GM12878 (cell line): ENCODE results near the gene ADIPOR1. TPM values are rescaled to one million over a fixed set of nuclear protein-coding genes. Genes with fewer than 3 reads are reported as not detected.

Experiments used
- ATAC-seq: fragments of 200-7000 bp; cut with Tn5 transposase; 3 replicates; pipeline ENCODE4 v1.9.1; 2020; ENCODE audit warnings: mild to moderate bottlenecking, moderate library complexity
- BruUV-seq: library from RNA; stranded (reverse); fragments of 400-500 nt; replicated peaks from 2 replicates; lab custom pipeline; 2021; lab: Mats Ljungman, UMichigan
- CTCF ChIA-PET: fragments of 300-600 bp; sonication (Branson Sonifier 250); formaldehyde crosslinking; extraction: SDS; loops from one replicate; lab custom pipeline; 2021; ENCODE audit warnings: inconsistent platforms; lab: Yijun Ruan, JAX
- POLR2A ChIA-PET: fragments of 350-600 bp; formaldehyde crosslinking; extraction: SDS; loops from one replicate; lab custom pipeline; 2021; ENCODE audit warnings: inconsistent platforms; lab: Charles Lee
- RAD21 ChIA-PET: fragments of 300-600 bp; sonication (Branson Sonifier 250); formaldehyde crosslinking; loops from one replicate; lab custom pipeline; 2023; ENCODE audit warnings: antibody characterized with exemption; ENCODE audit not compliant: unreplicated experiment; lab: Charles Lee
- SMC1A ChIA-PET: fragments of 300-600 bp; sonication (Branson Sonifier 250); formaldehyde crosslinking; loops from one replicate; lab custom pipeline; 2023; ENCODE audit not compliant: unreplicated experiment, uncharacterized antibody; lab: Charles Lee
- DNase-seq: peaks from one replicate; pipeline ENCODE4 v3.0.0-alpha.2; 2011; ENCODE audit warnings: low read depth, low spot score
- FAIRE-seq: peaks from 3 replicates; lab custom pipeline; 2011; peaks lifted over from hg19 to GRCh38; lab: Jason Lieb, UNC
- H2AFZ ChIP-seq: 2 replicates; pipeline ENCODE4 v1.6.0; 2011; ENCODE audit warnings: low read depth, low read length, control low read depth; ENCODE audit not compliant: control insufficient read depth
- H3K27ac ChIP-seq: 2 replicates; pipeline ENCODE4 v1.5.1; 2011; ENCODE audit warnings: control low read depth; ENCODE audit not compliant: control insufficient read depth, insufficient read depth
- H3K27me3 ChIP-seq, 2 experiments: replicated peaks in 1 of 2; 2 replicates each; pipeline versions ENCODE4 v1.6.0 to v1.6.1; 2011; ENCODE audit warnings: low read length in 1 of 2; ENCODE audit not compliant: control insufficient read depth in 2 of 2, insufficient read depth in 2 of 2
- H3K36me3 ChIP-seq, 2 experiments: 2 replicates each; pipeline ENCODE4 v1.5.1; 2011; ENCODE audit warnings: low read length in 1 of 2; ENCODE audit not compliant: control insufficient read depth in 2 of 2, insufficient read depth in 2 of 2
- H3K4me1 ChIP-seq: 2 replicates; pipeline ENCODE4 v1.6.1; 2011; ENCODE audit warnings: mild to moderate bottlenecking, low read length, moderate library complexity, mixed read lengths; ENCODE audit not compliant: control insufficient read depth, insufficient read depth
- H3K4me2 ChIP-seq: 2 replicates; pipeline ENCODE4 v1.6.0; 2011; ENCODE audit warnings: control low read depth; ENCODE audit not compliant: control insufficient read depth, insufficient read depth
- H3K4me3 ChIP-seq: fragments of 200-600 bp; sonication (generic); 2 replicates; pipeline ENCODE4 v1.5.1; 2016
- H3K79me2 ChIP-seq: 2 replicates; pipeline ENCODE4 v1.6.0; 2011; ENCODE audit warnings: low read length; ENCODE audit not compliant: control insufficient read depth, insufficient read depth
- H3K9ac ChIP-seq: 2 replicates; pipeline ENCODE4 v1.8.0; 2011; ENCODE audit warnings: low read length, control low read depth, mixed read lengths; ENCODE audit not compliant: control insufficient read depth, insufficient read depth
- H3K9me3 ChIP-seq: replicated peaks from 3 replicates; pipeline ENCODE4 v1.5.1; 2011; ENCODE audit warnings: mild to moderate bottlenecking, low read length; ENCODE audit not compliant: control insufficient read depth, insufficient read depth
- H4K20me1 ChIP-seq: 2 replicates; pipeline ENCODE4 v1.6.0; 2011; ENCODE audit not compliant: control insufficient read depth, insufficient read depth
- BRCA1 ChIP-seq: IDR thresholded peaks from 2 replicates; pipeline ENCODE4 v1.6.1; 2011; ENCODE audit warnings: low read depth, low read length, improper control_type of control experiment
- CEBPB ChIP-seq, 2 experiments: fragments of 150-350 bp in 1 of 2; IDR thresholded peaks; 2 replicates each; pipeline ENCODE4 v1.6.1; 2012 to 2014; ENCODE audit warnings: low read depth in 2 of 2, low read length in 2 of 2, borderline replicate concordance in 1 of 2, inconsistent platforms in 1 of 2
- CEBPZ ChIP-seq: fragments of 150-350 bp; IDR thresholded peaks from 2 replicates; pipeline ENCODE4 v1.6.1; 2016; ENCODE audit warnings: low read depth, low read length
- CREM ChIP-seq: IDR thresholded peaks from 2 replicates; pipeline ENCODE4 v1.6.1; 2014; ENCODE audit warnings: antibody characterized with exemption, low read depth
- CTCF ChIP-seq, 3 experiments: IDR thresholded peaks in 2 of 3; conservative IDR thresholded peaks in 1 of 3; 2 replicates each; pipeline ENCODE4 v1.5.1; 2011; ENCODE audit warnings: low read depth in 3 of 3, low read length in 3 of 3, mild to moderate bottlenecking in 3 of 3, control low read depth in 2 of 3, moderate library complexity in 2 of 3, inconsistent platforms in 1 of 3, mixed read lengths in 1 of 3; ENCODE audit not compliant: control insufficient read depth in 2 of 3, insufficient read depth in 1 of 3; ENCODE audit errors: extremely low read depth in 1 of 3
- FOS ChIP-seq: IDR thresholded peaks from 3 replicates; pipeline ENCODE4 v1.6.1; 2011; ENCODE audit warnings: borderline replicate concordance; ENCODE audit not compliant: insufficient read length; ENCODE audit errors: extremely low read depth
- HDAC6 ChIP-seq: fragments of 200-600 bp; sonication (generic); IDR thresholded peaks from one replicate; pipeline ENCODE4 v1.8.0; 2017; ENCODE audit warnings: antibody characterized with exemption; ENCODE audit not compliant: unreplicated experiment
- MTA3 ChIP-seq: IDR thresholded peaks from 2 replicates; pipeline ENCODE4 v1.6.1; 2012; ENCODE audit warnings: low read length, inconsistent platforms, borderline replicate concordance
- MYB ChIP-seq: fragments of 150-350 bp; IDR thresholded peaks from 2 replicates; pipeline ENCODE4 v1.6.1; 2014; ENCODE audit warnings: mild to moderate bottlenecking, low read depth, low read length, borderline replicate concordance
- NBN ChIP-seq: fragments of 450-650 bp; IDR thresholded peaks from 2 replicates; pipeline ENCODE4 v1.6.1; 2016
- PAX5 ChIP-seq: IDR thresholded peaks from 2 replicates; pipeline ENCODE4 v1.6.1; 2011; ENCODE audit warnings: low read depth, low read length, borderline replicate concordance
- POU2F2 ChIP-seq: IDR thresholded peaks from 3 replicates; pipeline ENCODE4 v1.6.1; 2011; ENCODE audit warnings: low read depth, mild to moderate bottlenecking, low read length, borderline replicate concordance
- RELB ChIP-seq: fragments of 450-650 bp; IDR thresholded peaks from 2 replicates; pipeline ENCODE4 v1.6.1; 2017; ENCODE audit warnings: low read depth, mild to moderate bottlenecking, moderate library complexity
- SMAD1 ChIP-seq: fragments of 450-650 bp; IDR thresholded peaks from 2 replicates; pipeline ENCODE4 v1.6.1; 2018; ENCODE audit warnings: mild to moderate bottlenecking, low read depth; ENCODE audit not compliant: partially characterized antibody
- TARDBP ChIP-seq: IDR thresholded peaks from 2 replicates; pipeline ENCODE4 v1.6.1; 2016; ENCODE audit warnings: borderline replicate concordance
- WGBS: methylation state at CpG from one replicate; pipeline ENCODE4 v1.1.6; 2016; ENCODE audit warnings: low lambda C conversion rate; ENCODE audit not compliant: insufficient replicate concordance, insufficient coverage; ENCODE audit errors: missing lambda C conversion rate; 5-methylcytosine and 5-hydroxymethylcytosine counted together
- in situ Hi-C: fragments of 300-500 bp; cut with MboI; formaldehyde crosslinking; loops from 9 replicates; pipeline ENCODE4 v1.14.3; 2018; ENCODE audit warnings: mixed read lengths
- intact Hi-C: fragments of 100-400 bp; cut with micrococcal nuclease; formaldehyde crosslinking; loops from one replicate; pipeline ENCODE4 v1.14.2; 2022; ENCODE audit not compliant: unreplicated experiment
- polyA plus RNA-seq, 11 experiments: library from polyadenylated mRNA; depleted of rRNA in 4 of 11; unstranded in 6 of 11; stranded (reverse) in 5 of 11; fragments of >200 nt; fragmentation: Nextera tagmentation in 4 of 11; fragmentation: Illumina TruSeq in 1 of 11; extraction: Ambion mirVana in 4 of 11; extraction: Trizol in 1 of 11; gene quantifications; 1 replicate in 1 of 11; 2 replicates in 10 of 11; pipeline versions ENCODE4 v1.2.1 to v1.2.3, GENCODE V29; 2011 to 2016; ENCODE audit warnings: inconsistent platforms in 2 of 11, missing spikeins in 2 of 11, low read depth in 1 of 11
- total RNA-seq, 4 experiments: library from RNA; depleted of rRNA in 3 of 4; stranded (reverse); fragments of >200 nt in 3 of 4; fragmentation: Illumina TruSeq in 1 of 4; extraction: Trizol in 1 of 4; gene quantifications; 2 replicates each; pipeline versions ENCODE4 v1.2.1 to v1.2.3, GENCODE V29; 2013 to 2021

Gene ADIPOR1
- total and polyA plus RNA-seq, 10 of the 15 experiments (the other 5 are each of a cell fraction or from before 2014, with no cell fraction given): 18.4 to 122 (median 65.6) TPM

- Histone ChIP-seq H3K4me1 (no peaks in the 10 kb centered on the region; the same call in 1 of the 2 replicates), H3K36me3 (no peaks in the 10 kb centered on the region), H2AFZ (peak within 1 kb of the TSS; percentile 92), H3K79me2 (peaks cover 19% of the 10 kb centered on the region), H3K9ac (peak within 1 kb of the TSS; percentile 79), H3K27ac (peak within 1 kb of the TSS; percentile 82), H3K27me3 (no peaks in the 10 kb centered on the region), H3K4me3 (peak within 1 kb of the TSS; percentile 94), H3K9me3 (no peaks in the 10 kb centered on the region), H3K4me2 (peak within 1 kb of the TSS; percentile 51), H4K20me1 (no peaks in the 10 kb centered on the region)
- ATAC-seq: peak; percentile 97
- 2% methylated on average over 57 of the region's 57 CpGs for WGBS
- DNase-seq: peak; percentile 86
- TSS peak; percentile 76 for BruUV-seq
- SMC1A ChIA-PET: interaction anchor here (0.9 kb wide), 1 partner anchor 52 kb away, joined by 3 read pairs; no protein-coding TSS in a partner anchor
- FAIRE-seq: peak; percentile 98
- POLR2A ChIA-PET: interaction anchor here (0.6 to 1.2 kb wide), 8 partner anchors 28 to 150 kb away, joined by 3 to 6 read pairs (median 3); partner anchors contain the start of gene RABIF
- CTCF ChIA-PET: interaction anchor here (0.7 to 2.9 kb wide), 7 partner anchors 18 to 1440 kb away, joined by 3 to 10 read pairs (median 4); partner anchors contain the start of gene TMEM183A
- intact Hi-C loops: loop anchor here (2.0 kb wide), 2 partner anchors 42 to 72 kb away; no protein-coding TSS in a partner anchor
- RAD21 ChIA-PET: interaction anchor here (0.7 kb wide), 1 partner anchor 73 kb away, joined by 3 read pairs; no protein-coding TSS in a partner anchor
- in situ Hi-C loops: no loop called here
- TF ChIP-seq CTCF (IDR thresholded peaks at IDR 0.05 in 2 of 3, conservative IDR thresholded peaks at IDR 0.05 in 1 of 3; ENCODE audit: control insufficient read depth in 2 of 3, extremely low read depth in 1 of 3, insufficient read depth in 1 of 3, low read depth in 3 of 3, low read length in 3 of 3) (peak; percentile 58 to 70 (median 65)), PAX5 (peak; percentile 61; the same call in 1 of the 2 replicates), HDAC6 (no peak), MYB (no peak), POU2F2 (peak; percentile 32; the same call in 1 of the 3 replicates), CREM (peak; percentile 98), MTA3 (no peak), CEBPZ (no peak), NBN (peak; percentile 92), TARDBP (no peak), SMAD1 (no peak), CEBPB (IDR thresholded peaks at IDR 0.05; ENCODE audit: borderline replicate concordance in 1 of 2, low read depth in 2 of 2, low read length in 2 of 2) (peak in 1 of 2 experiments; percentile 92; a peak in 2 of 4 replicates), FOS (peak; percentile 88), RELB (peak; percentile 92), BRCA1 (no peak)
Measured at GRCh38 chr1:202926581-202927491, 31.3 kb downstream of the ADIPOR1 start, which contains the start of gene KLHL12. KLHL12 (minus strand) TSS chr1:202927234; CDS start chr1:202925162, 2,072 bp downstream.
